Measurements from ENCODE around the gene EPB41L4A.
"Not testable (repeated sequence)": the region's sequence is repeated elsewhere in the genome, so short reads cannot be mapped to it uniquely, and the experiment has no call there.

EPB41L4A gene

GRCh38 chr5:112245656-112246055, 173.4 kb downstream of the EPB41L4A start:
- Histone ChIP-seq H3K4me1 (ENCODE audit: insufficient read depth, low read length) (peaks cover 32% of the 10 kb centered on the region), H3K4me3 (ENCODE audit: low read length) (no peak overlapping the region), H2AFZ (ENCODE audit: low read depth, low read length) (no peak overlapping the region), H3K27me3 (ENCODE audit: insufficient read depth, low read length) (no peaks in the 10 kb centered on the region), H3K36me3 (ENCODE audit: insufficient read depth, low read length) (no peaks in the 10 kb centered on the region), H3K9me3 (ENCODE audit: low read length) (no peaks in the 10 kb centered on the region)

GRCh38 chr5:112239996-112240395, 179.1 kb downstream of the EPB41L4A start:
- H2AFZ ChIP-seq (ENCODE audit: low read depth, low read length), result no peak overlapping the region
- H3K36me3 ChIP-seq (ENCODE audit: insufficient read depth, low read length), result no peaks in the 10 kb centered on the region
- no peaks in the 10 kb centered on the region for H3K9me3 ChIP-seq (ENCODE audit: low read length)
- H3K4me3 ChIP-seq (ENCODE audit: low read length), result no peak overlapping the region
- peaks cover 48% of the 10 kb centered on the region for H3K4me1 ChIP-seq (ENCODE audit: insufficient read depth, low read length)
- no peaks in the 10 kb centered on the region for H3K27me3 ChIP-seq (ENCODE audit: insufficient read depth, low read length)

GRCh38 chr5:112238473-112238872, 180.6 kb downstream of the EPB41L4A start:
- H3K4me3 ChIP-seq (ENCODE audit: low read length), result no peak overlapping the region
- no peak overlapping the region for H2AFZ ChIP-seq (ENCODE audit: low read depth, low read length)
- H3K9me3 ChIP-seq (ENCODE audit: low read length), result no peaks in the 10 kb centered on the region
- peaks cover 3% of the 10 kb centered on the region for H3K36me3 ChIP-seq (ENCODE audit: insufficient read depth, low read length)
- H3K4me1 ChIP-seq (ENCODE audit: insufficient read depth, low read length), result peaks cover 50% of the 10 kb centered on the region
- no peaks in the 10 kb centered on the region for H3K27me3 ChIP-seq (ENCODE audit: insufficient read depth, low read length)

GRCh38 chr5:112237456-112237855, 181.6 kb downstream of the EPB41L4A start:
- H3K4me3 ChIP-seq (ENCODE audit: low read length), result no peak overlapping the region
- peaks cover 50% of the 10 kb centered on the region for H3K4me1 ChIP-seq (ENCODE audit: insufficient read depth, low read length)
- no peak overlapping the region for H2AFZ ChIP-seq (ENCODE audit: low read depth, low read length)
- H3K9me3 ChIP-seq (ENCODE audit: low read length), result no peaks in the 10 kb centered on the region
- peaks cover 4% of the 10 kb centered on the region for H3K36me3 ChIP-seq (ENCODE audit: insufficient read depth, low read length)
- H3K27me3 ChIP-seq (ENCODE audit: insufficient read depth, low read length), result no peaks in the 10 kb centered on the region

GRCh38 chr5:112234000-112234399, 185.1 kb downstream of the EPB41L4A start:
- H3K4me3 ChIP-seq (ENCODE audit: low read length), result no peak overlapping the region
- H3K4me1 ChIP-seq (ENCODE audit: insufficient read depth, low read length), result peaks cover 29% of the 10 kb centered on the region
- peaks cover 4% of the 10 kb centered on the region for H3K36me3 ChIP-seq (ENCODE audit: insufficient read depth, low read length)
- no peaks in the 10 kb centered on the region for H3K27me3 ChIP-seq (ENCODE audit: insufficient read depth, low read length)
- no peak overlapping the region for H2AFZ ChIP-seq (ENCODE audit: low read depth, low read length)
- no peaks in the 10 kb centered on the region for H3K9me3 ChIP-seq (ENCODE audit: low read length)

- Histone ChIP-seq H3K4me1 (ENCODE audit: insufficient read depth, low read length) (peaks cover 20% of the 10 kb centered on the region), H2AFZ (ENCODE audit: low read depth, low read length) (no peak overlapping the region), H3K36me3 (ENCODE audit: insufficient read depth, low read length) (peaks cover 4% of the 10 kb centered on the region), H3K9me3 (ENCODE audit: low read length) (no peaks in the 10 kb centered on the region), H3K27me3 (ENCODE audit: insufficient read depth, low read length) (no peaks in the 10 kb centered on the region), H3K4me3 (ENCODE audit: low read length) (no peak overlapping the region)
Measured at GRCh38 chr5:112232667-112233066, 186.4 kb downstream of the EPB41L4A start.

GRCh38 chr5:112230606-112231005, 188.5 kb downstream of the EPB41L4A start:
- no peak overlapping the region for H3K4me3 ChIP-seq (ENCODE audit: low read length)
- peaks cover 14% of the 10 kb centered on the region for H3K4me1 ChIP-seq (ENCODE audit: insufficient read depth, low read length)
- H3K27me3 ChIP-seq (ENCODE audit: insufficient read depth, low read length), result no peaks in the 10 kb centered on the region
- no peaks in the 10 kb centered on the region for H3K9me3 ChIP-seq (ENCODE audit: low read length)
- H3K36me3 ChIP-seq (ENCODE audit: insufficient read depth, low read length), result peaks cover 4% of the 10 kb centered on the region
- H2AFZ ChIP-seq (ENCODE audit: low read depth, low read length), result no peak overlapping the region

- H3K36me3 ChIP-seq (ENCODE audit: insufficient read depth, low read length), result peaks cover 3% of the 10 kb centered on the region
- H3K9me3 ChIP-seq (ENCODE audit: low read length), result no peaks in the 10 kb centered on the region
- no peaks in the 10 kb centered on the region for H3K27me3 ChIP-seq (ENCODE audit: insufficient read depth, low read length)
- no peak overlapping the region for H3K4me3 ChIP-seq (ENCODE audit: low read length)
- peaks cover 12% of the 10 kb centered on the region for H3K4me1 ChIP-seq (ENCODE audit: insufficient read depth, low read length)
- no peak overlapping the region for H2AFZ ChIP-seq (ENCODE audit: low read depth, low read length)
Measured at GRCh38 chr5:112228667-112229066, 190.4 kb downstream of the EPB41L4A start.

GRCh38 chr5:112227911-112228631, 191.0 kb downstream of the EPB41L4A start:
- no peaks in the 10 kb centered on the region for H3K27me3 ChIP-seq (ENCODE audit: insufficient read depth, low read length)
- H2AFZ ChIP-seq (ENCODE audit: low read depth, low read length), result no peak overlapping the region
- H3K4me3 ChIP-seq (ENCODE audit: low read length), result no peak overlapping the region
- no peaks in the 10 kb centered on the region for H3K9me3 ChIP-seq (ENCODE audit: low read length)
- H3K4me1 ChIP-seq (ENCODE audit: insufficient read depth, low read length), result peaks cover 12% of the 10 kb centered on the region
- H3K36me3 ChIP-seq (ENCODE audit: insufficient read depth, low read length), result no peaks in the 10 kb centered on the region

GRCh38 chr5:112226215-112226614, 192.9 kb downstream of the EPB41L4A start:
- no peak overlapping the region for H3K4me3 ChIP-seq (ENCODE audit: low read length)
- no peak overlapping the region for H2AFZ ChIP-seq (ENCODE audit: low read depth, low read length)
- peaks cover 12% of the 10 kb centered on the region for H3K4me1 ChIP-seq (ENCODE audit: insufficient read depth, low read length)
- no peaks in the 10 kb centered on the region for H3K27me3 ChIP-seq (ENCODE audit: insufficient read depth, low read length)
- H3K36me3 ChIP-seq (ENCODE audit: insufficient read depth, low read length), result no peaks in the 10 kb centered on the region
- no peaks in the 10 kb centered on the region for H3K9me3 ChIP-seq (ENCODE audit: low read length)

- not testable (repeated sequence) for H2AFZ ChIP-seq (ENCODE audit: low read depth, low read length); H3K9me3 ChIP-seq (ENCODE audit: low read length); H3K27me3 ChIP-seq (ENCODE audit: insufficient read depth, low read length)
Measured at GRCh38 chr5:112222997-112223396, 196.1 kb downstream of the EPB41L4A start.

GRCh38 chr5:112221128-112221527, 197.9 kb downstream of the EPB41L4A start:
- Histone ChIP-seq H3K36me3 (ENCODE audit: insufficient read depth, low read length) (no peaks in the 10 kb centered on the region), H3K9me3 (ENCODE audit: low read length) (no peaks in the 10 kb centered on the region), H2AFZ (ENCODE audit: low read depth, low read length) (no peak overlapping the region), H3K4me1 (ENCODE audit: insufficient read depth, low read length) (peaks cover 7% of the 10 kb centered on the region), H3K27me3 (ENCODE audit: insufficient read depth, low read length) (no peaks in the 10 kb centered on the region), H3K4me3 (ENCODE audit: low read length) (no peak overlapping the region)

More at GRCh38 chr5:112222997-112223396, 196.1 kb downstream of the EPB41L4A start:
- not testable (repeated sequence) for H3K4me3 ChIP-seq (ENCODE audit: low read length); H3K36me3 ChIP-seq (ENCODE audit: insufficient read depth, low read length)
- peaks cover 11% of the 10 kb centered on the region for H3K4me1 ChIP-seq (ENCODE audit: insufficient read depth, low read length)

GRCh38 chr5:112219000-112219399, 200.1 kb downstream of the EPB41L4A start:
- Histone ChIP-seq H2AFZ (ENCODE audit: low read depth, low read length) (no peak overlapping the region), H3K27me3 (ENCODE audit: insufficient read depth, low read length) (no peaks in the 10 kb centered on the region), H3K36me3 (ENCODE audit: insufficient read depth, low read length) (no peaks in the 10 kb centered on the region), H3K4me1 (ENCODE audit: insufficient read depth, low read length) (peaks cover 4% of the 10 kb centered on the region), H3K9me3 (ENCODE audit: low read length) (no peaks in the 10 kb centered on the region), H3K4me3 (ENCODE audit: low read length) (no peak overlapping the region)
